HEK293 (cell line): ENCODE data around the gene DNASE2B.

Experiments
- CTCF ChIA-PET: fragments of 350-600 bp; formaldehyde crosslinking; extraction: SDS; loops from one replicate; lab custom pipeline; 2021; ENCODE audit warnings: antibody characterized with exemption; lab: Yijun Ruan, JAX
- POLR2A ChIA-PET: fragments of 300-600 bp; formaldehyde crosslinking; extraction: SDS; loops from one replicate; lab custom pipeline; 2020; ENCODE audit warnings: antibody characterized with exemption, inconsistent platforms; lab: Yijun Ruan, JAX
- H3K27ac ChIP-seq: fragments of 200-500 bp; sonication (Bioruptor generic); 2 replicates; pipeline ENCODE4 v1.5.1; 2014; ENCODE audit warnings: low read depth, low read length, control low read depth, inconsistent platforms; ENCODE audit errors: extremely low read depth
- H3K36me3 ChIP-seq, 2 experiments: fragments of 200-500 bp in 1 of 2; sonication (Bioruptor generic) in 1 of 2; 1 replicate in 1 of 2; 2 replicates in 1 of 2; pipeline ENCODE4 v1.5.1; 2014 to 2017; ENCODE audit warnings: inconsistent platforms in 2 of 2, low read length in 2 of 2; ENCODE audit not compliant: control insufficient read depth in 2 of 2, insufficient read depth in 1 of 2
- H3K4me1 ChIP-seq: fragments of 200-500 bp; sonication (Bioruptor generic); 2 replicates; pipeline ENCODE4 v1.5.1; 2014; ENCODE audit warnings: mild to moderate bottlenecking, low read length, inconsistent platforms; ENCODE audit not compliant: control insufficient read depth, insufficient read depth
- H3K4me3 ChIP-seq: 2 replicates; pipeline ENCODE4 v1.5.1; 2011; ENCODE audit warnings: low read depth, mild to moderate bottlenecking, control low read depth, low read length, moderate library complexity
- H3K9me3 ChIP-seq: fragments of 200-500 bp; sonication (Bioruptor generic); 2 replicates; pipeline ENCODE4 v1.5.1; 2014; ENCODE audit warnings: low read depth, low read length, inconsistent platforms; ENCODE audit not compliant: control insufficient read depth, insufficient read depth
- BCL11B ChIP-seq: fragments of 450-650 bp; formaldehyde crosslinking; IDR thresholded peaks from 2 replicates; pipeline ENCODE4 v1.5.1; 2016; ENCODE audit warnings: low read depth, missing biosample characterization, missing genetic modification characterization
- GLIS1 ChIP-seq: fragments of 450-650 bp; formaldehyde crosslinking; IDR thresholded peaks from 2 replicates; pipeline ENCODE4 v1.5.1; 2016; ENCODE audit warnings: missing biosample characterization, missing genetic modification characterization
- IKZF3 ChIP-seq: fragments of 450-650 bp; IDR thresholded peaks from 2 replicates; pipeline ENCODE4 v1.5.0; 2018; ENCODE audit warnings: missing biosample characterization, mild to moderate bottlenecking, missing genetic modification characterization, moderate library complexity
- PRDM2 ChIP-seq: fragments of 450-650 bp; formaldehyde crosslinking; IDR thresholded peaks from 2 replicates; pipeline ENCODE4 v1.5.1; 2016; ENCODE audit warnings: missing biosample characterization, missing genetic modification characterization, borderline replicate concordance
- PRDM4 ChIP-seq: fragments of 450-650 bp; formaldehyde crosslinking; IDR thresholded peaks from 2 replicates; pipeline ENCODE4 v1.5.1; 2017; ENCODE audit warnings: missing biosample characterization, missing genetic modification characterization
- TRIM28 ChIP-seq: IDR thresholded peaks from 2 replicates; pipeline ENCODE4 v1.6.1; 2011; ENCODE audit warnings: low read length, control low read depth, borderline replicate concordance
- YY2 ChIP-seq: fragments of 450-650 bp; formaldehyde crosslinking; IDR thresholded peaks from 2 replicates; pipeline ENCODE4 v1.5.1; 2016; ENCODE audit warnings: missing biosample characterization, missing genetic modification characterization
- ZBTB8A ChIP-seq: fragments of 450-650 bp; formaldehyde crosslinking; IDR thresholded peaks from 2 replicates; pipeline ENCODE4 v1.5.1; 2016; ENCODE audit warnings: missing biosample characterization, missing genetic modification characterization
- ZNF140 ChIP-seq: fragments of 450-650 bp; formaldehyde crosslinking; IDR thresholded peaks from 2 replicates; pipeline ENCODE4 v1.5.1; 2016; ENCODE audit warnings: missing biosample characterization, missing genetic modification characterization
- ZNF19 ChIP-seq: fragments of 450-650 bp; formaldehyde crosslinking; IDR thresholded peaks from 2 replicates; pipeline ENCODE4; 2016; ENCODE audit warnings: missing biosample characterization, missing genetic modification characterization, low read depth
- ZNF211 ChIP-seq: fragments of 450-650 bp; formaldehyde crosslinking; IDR thresholded peaks from 2 replicates; pipeline ENCODE4 v1.5.1; 2016; ENCODE audit warnings: low read depth, missing biosample characterization, missing genetic modification characterization
- ZNF214 ChIP-seq: fragments of 450-650 bp; formaldehyde crosslinking; IDR thresholded peaks from 2 replicates; pipeline ENCODE4 v1.5.1; 2017; ENCODE audit warnings: missing biosample characterization, mild to moderate bottlenecking, missing genetic modification characterization, borderline replicate concordance
- ZNF292 ChIP-seq: fragments of 450-650 bp; formaldehyde crosslinking; IDR thresholded peaks from 2 replicates; pipeline ENCODE4 v1.5.1; 2016; ENCODE audit warnings: low read depth, missing biosample characterization, missing genetic modification characterization, borderline replicate concordance
- ZNF324 ChIP-seq: fragments of 450-650 bp; formaldehyde crosslinking; IDR thresholded peaks from 2 replicates; pipeline ENCODE4 v1.5.1; 2016; ENCODE audit warnings: missing biosample characterization, missing genetic modification characterization
- ZNF335 ChIP-seq: fragments of 450-650 bp; formaldehyde crosslinking; conservative IDR thresholded peaks from 2 replicates; pipeline ENCODE4 v1.5.1; 2016; ENCODE audit warnings: missing biosample characterization, missing genetic modification characterization
- ZNF350 ChIP-seq: fragments of 450-650 bp; formaldehyde crosslinking; IDR thresholded peaks from 2 replicates; pipeline ENCODE4 v1.5.0; 2017; ENCODE audit warnings: missing biosample characterization, mild to moderate bottlenecking, missing genetic modification characterization
- ZNF354C ChIP-seq: fragments of 450-650 bp; formaldehyde crosslinking; IDR thresholded peaks from 2 replicates; pipeline ENCODE4 v1.5.1; 2016; ENCODE audit warnings: missing biosample characterization, missing genetic modification characterization, low read depth, borderline replicate concordance
- ZNF362 ChIP-seq: fragments of 450-650 bp; formaldehyde crosslinking; IDR thresholded peaks from 2 replicates; pipeline ENCODE4 v1.5.1; 2016; ENCODE audit warnings: missing biosample characterization, missing genetic modification characterization
- ZNF473 ChIP-seq: fragments of 450-650 bp; formaldehyde crosslinking; IDR thresholded peaks from 2 replicates; pipeline ENCODE4 v1.5.1; 2017; ENCODE audit warnings: missing biosample characterization, missing genetic modification characterization
- ZNF501 ChIP-seq: fragments of 450-650 bp; formaldehyde crosslinking; IDR thresholded peaks from 2 replicates; pipeline ENCODE4 v1.5.1; 2016; ENCODE audit warnings: missing biosample characterization, missing genetic modification characterization
- ZNF621 ChIP-seq: fragments of 450-650 bp; formaldehyde crosslinking; IDR thresholded peaks from 2 replicates; pipeline ENCODE4 v1.5.1; 2017; ENCODE audit warnings: missing biosample characterization, missing genetic modification characterization
- ZNF660 ChIP-seq: fragments of 450-650 bp; IDR thresholded peaks from 2 replicates; pipeline ENCODE4 v1.5.1; 2018; ENCODE audit warnings: missing biosample characterization, mild to moderate bottlenecking, missing genetic modification characterization
- ZNF704 ChIP-seq: fragments of 450-650 bp; formaldehyde crosslinking; IDR thresholded peaks from 2 replicates; pipeline ENCODE4 v1.5.1; 2016; ENCODE audit warnings: missing biosample characterization, missing genetic modification characterization
- ZNF843 ChIP-seq: fragments of 450-650 bp; formaldehyde crosslinking; IDR thresholded peaks from 2 replicates; pipeline ENCODE4 v1.5.1; 2016; ENCODE audit warnings: missing biosample characterization, missing genetic modification characterization

The DNASE2B gene

GRCh38 chr1:84356881-84357280 lies 41.4 kb upstream of the DNASE2B start:
- no peaks in the 10 kb centered on the region for H3K9me3 ChIP-seq
- H3K4me1 ChIP-seq = no peaks in the 10 kb centered on the region
- H3K36me3 ChIP-seq = no peaks in the 10 kb centered on the region
- no peak overlapping the region for H3K27ac ChIP-seq
- CTCF ChIA-PET = no interaction called here
- POLR2A ChIA-PET = no interaction called here
- no peak overlapping the region for H3K4me3 ChIP-seq
- TF ChIP-seq ZNF473 (tag by site-specific recombination) (no peak), ZNF362 (tag by site-specific recombination) (no peak), TRIM28 (no peak), BCL11B (no peak), ZNF211 (tag by site-specific recombination) (no peak), ZNF140 (tag by site-specific recombination) (no peak), ZNF214 (tag by site-specific recombination) (no peak), ZNF354C (tag by site-specific recombination) (no peak), ZNF335 (no peak), PRDM2 (tag by site-specific recombination) (no peak)

- Histone ChIP-seq H3K4me3 (no peak overlapping the region), H3K36me3 (no peaks in the 10 kb centered on the region), H3K4me1 (no peaks in the 10 kb centered on the region), H3K27ac (no peak overlapping the region), H3K9me3 (no peaks in the 10 kb centered on the region)
- ChIA-PET POLR2A (no interaction called here), CTCF (no interaction called here)
- TF ChIP-seq ZNF501 (tag by site-specific recombination) (no peak), ZBTB8A (tag by site-specific recombination) (no peak), ZNF324 (tag by site-specific recombination) (no peak), ZNF473 (tag by site-specific recombination) (no peak), IKZF3 (tag by site-specific recombination) (no peak), YY2 (tag by site-specific recombination) (no peak), GLIS1 (no peak), ZNF660 (no peak), ZNF292 (tag by site-specific recombination) (no peak), ZNF19 (tag by site-specific recombination) (no peak), ZNF621 (tag by site-specific recombination) (no peak), ZNF350 (tag by site-specific recombination) (no peak), PRDM4 (tag by site-specific recombination) (no peak), ZNF843 (tag by site-specific recombination) (no peak), ZNF704 (tag by site-specific recombination) (no peak)
Measured at GRCh38 chr1:84358695-84359094, 39.6 kb upstream of the DNASE2B start.
